MM.1S (cell line): Measurements from ENCODE around the gene TRPC1.
A peak's percentile ranks its signal among the peaks of the same experiment; 100 is the strongest.

ENCODE experiments used
- DNase-seq: peaks from one replicate; pipeline ENCODE4 v3.0.0-alpha.2; 2015
- H2AFZ ChIP-seq: fragments of 300-600 bp; sonication (generic); 2 replicates; pipeline ENCODE4 v1.6.0; 2016; ENCODE audit warnings: antibody characterized with exemption, low read length
- H3F3A ChIP-seq: fragments of 300-600 bp; sonication (generic); 2 replicates; pipeline ENCODE4 v1.6.1; 2016; ENCODE audit warnings: mild to moderate bottlenecking, antibody characterized with exemption, low read length, moderate library complexity, mixed read lengths; ENCODE audit not compliant: insufficient read depth
- H3K27ac ChIP-seq: fragments of 300-600 bp; sonication (generic); 2 replicates; pipeline ENCODE4 v1.5.1; 2016; ENCODE audit warnings: mild to moderate bottlenecking, low read length
- H3K27me3 ChIP-seq: fragments of 300-600 bp; sonication (generic); replicated peaks from 2 replicates; pipeline ENCODE4 v1.6.0; 2016; ENCODE audit warnings: low read length; ENCODE audit not compliant: insufficient read depth
- H3K36me3 ChIP-seq: fragments of 300-600 bp; sonication (generic); replicated peaks from 2 replicates; pipeline ENCODE4 v1.6.1; 2016; ENCODE audit warnings: mild to moderate bottlenecking, low read length, mixed read lengths; ENCODE audit not compliant: insufficient read depth
- H3K4me1 ChIP-seq: fragments of 300-600 bp; sonication (generic); 2 replicates; pipeline ENCODE4 v1.6.1; 2016; ENCODE audit warnings: low read length, mixed read lengths
- H3K4me2 ChIP-seq: fragments of 300-600 bp; sonication (generic); 2 replicates; pipeline ENCODE4 v1.6.0; 2016; ENCODE audit warnings: low read depth, low read length
- H3K4me3 ChIP-seq: fragments of 300-600 bp; sonication (generic); 2 replicates; pipeline ENCODE4 v1.5.1; 2016; ENCODE audit warnings: low read length, mixed read lengths
- H3K79me2 ChIP-seq: fragments of 300-600 bp; sonication (generic); 2 replicates; pipeline ENCODE4 v1.6.1; 2016; ENCODE audit warnings: mixed run types, low read length, mixed read lengths
- H3K9ac ChIP-seq: fragments of 300-600 bp; sonication (generic); 2 replicates; pipeline ENCODE4 v1.6.1; 2016; ENCODE audit warnings: low read length, mixed read lengths
- H3K9me2 ChIP-seq: fragments of 300-600 bp; sonication (generic); replicated peaks from 2 replicates; pipeline ENCODE4 v1.6.1; 2016; ENCODE audit warnings: mild to moderate bottlenecking, low read length, mixed read lengths; ENCODE audit not compliant: insufficient read depth
- H3K9me3 ChIP-seq: fragments of 300-600 bp; sonication (generic); replicated peaks from 2 replicates; pipeline ENCODE4 v1.6.1; 2016; ENCODE audit warnings: mild to moderate bottlenecking, low read length, mixed read lengths; ENCODE audit not compliant: insufficient read depth
- H4K20me1 ChIP-seq: fragments of 300-600 bp; sonication (generic); 2 replicates; pipeline ENCODE4 v1.6.1; 2016; ENCODE audit warnings: mild to moderate bottlenecking, low read length, moderate library complexity, mixed read lengths; ENCODE audit not compliant: insufficient read depth
- CTCF ChIP-seq: fragments of 300-600 bp; sonication (generic); IDR thresholded peaks from 2 replicates; pipeline ENCODE4 v1.5.1; 2016; ENCODE audit warnings: antibody characterized with exemption, low read length, mixed read lengths
- EZH2 ChIP-seq: fragments of 300-600 bp; sonication (generic); optimal IDR thresholded peaks from 2 replicates; pipeline ENCODE3; 2017; ENCODE audit warnings: low read depth, mild to moderate bottlenecking, antibody characterized with exemption, low read length, mixed read lengths
- EZH2phosphoT487 ChIP-seq: fragments of 300-600 bp; sonication (generic); IDR thresholded peaks from 2 replicates; pipeline ENCODE4 v1.6.1; 2018; ENCODE audit warnings: antibody characterized with exemption, low read length

Gene TRPC1

GRCh38 chr3:142837526-142837925 lies 113.7 kb downstream of the TRPC1 start:
- no peak overlapping the region for H3K4me3 ChIP-seq
- H3K9me3 ChIP-seq = no peaks in the 10 kb centered on the region
- DNase-seq = no peak
- H2AFZ ChIP-seq = no peak overlapping the region
- no peaks in the 10 kb centered on the region for H3K36me3 ChIP-seq
- no peaks in the 10 kb centered on the region for H3F3A ChIP-seq
- no peak overlapping the region for H3K27ac ChIP-seq
- no peak for TF ChIP-seq EZH2phosphoT487
- no peak for TF ChIP-seq CTCF
- TF ChIP-seq EZH2 = no peak
- H3K4me1 ChIP-seq = no peaks in the 10 kb centered on the region
- H3K9me2 ChIP-seq = no peaks in the 10 kb centered on the region
- H4K20me1 ChIP-seq = no peaks in the 10 kb centered on the region
- no peak overlapping the region for H3K4me2 ChIP-seq
- no peaks in the 10 kb centered on the region for H3K27me3 ChIP-seq
- H3K9ac ChIP-seq = no peak overlapping the region
- no peaks in the 10 kb centered on the region for H3K79me2 ChIP-seq

- Histone ChIP-seq H3K9me3 (no peaks in the 10 kb centered on the region), H3K4me1 (no peaks in the 10 kb centered on the region), H3K9ac (no peak overlapping the region), H3K4me2 (no peak overlapping the region), H3K27me3 (no peaks in the 10 kb centered on the region), H3F3A (no peaks in the 10 kb centered on the region), H3K9me2 (no peaks in the 10 kb centered on the region), H4K20me1 (no peaks in the 10 kb centered on the region), H2AFZ (no peak overlapping the region), H3K4me3 (no peak overlapping the region), H3K36me3 (no peaks in the 10 kb centered on the region), H3K27ac (no peak overlapping the region), H3K79me2 (no peaks in the 10 kb centered on the region)
- no peak for TF ChIP-seq CTCF
- TF ChIP-seq EZH2phosphoT487 = no peak
- TF ChIP-seq EZH2 = no peak
- DNase-seq = no peak
Observed at GRCh38 chr3:142839831-142840230, 116.0 kb downstream of the TRPC1 start.

GRCh38 chr3:142844339-142844977 lies 120.6 kb downstream of the TRPC1 start:
- Histone ChIP-seq H3K27me3 (no peaks in the 10 kb centered on the region), H3K9me2 (no peaks in the 10 kb centered on the region), H3K4me2 (no peak overlapping the region), H2AFZ (0 out of 2 replicates have a peak overlapping the region, but pooled peaks have one; percentile 28), H3K9ac (no peak overlapping the region), H3K79me2 (no peaks in the 10 kb centered on the region), H3K27ac (no peak overlapping the region), H3F3A (no peaks in the 10 kb centered on the region), H3K9me3 (no peaks in the 10 kb centered on the region), H3K36me3 (no peaks in the 10 kb centered on the region), H3K4me1 (no peaks in the 10 kb centered on the region), H3K4me3 (no peak overlapping the region), H4K20me1 (no peaks in the 10 kb centered on the region)
- peak; percentile 48 for DNase-seq
- TF ChIP-seq EZH2 (no peak), CTCF (peak; percentile 65)
